ENCODE measurements around the gene PAPLN. TPM values are rescaled to one million over a fixed set of nuclear protein-coding genes. Genes with fewer than 3 reads are reported as not detected.

The PAPLN gene
- total RNA-seq, 5 donors from 2014 or later (not counting 1 experiment from before 2014, with no cell fraction given) = 0.14 to 1.0 (median 0.29) TPM; not detected in 1

GRCh38 chr14:73286598-73286997 lies 49.3 kb downstream of the PAPLN start:
- H3K27me3 Mint-ChIP-seq = no peaks in the 10 kb centered on the region
- Histone ChIP-seq H3K4me1 (ENCODE audit: control insufficient read depth in 1 of 2, extremely low read depth in 1 of 2, insufficient read depth in 2 of 2, low read length in 2 of 2) (no peaks in the 10 kb centered on the region), H3K36me3 (ENCODE audit: control insufficient read depth in 2 of 2, extremely low read depth in 1 of 2, insufficient read depth in 1 of 2, low read length in 1 of 2) (peaks cover 11 to 43% of the 10 kb centered on the region in 2 donors), H3K27me3 (replicated peaks in 1 of 2; ENCODE audit: control insufficient read depth in 2 of 2, extremely low read depth in 1 of 2, insufficient read depth in 2 of 2, low read length in 1 of 2) (no peaks in the 10 kb centered on the region), H3K4me3 (ENCODE audit: control insufficient read depth in 1 of 2, extremely low read depth in 1 of 2, low read length in 1 of 2) (no peak overlapping the region), H3K27ac (ENCODE audit: low read length) (no peak overlapping the region), H3K9me3 (no peaks in the 10 kb centered on the region)
- ChIA-PET POLR2A (no interaction called here), CTCF (interaction anchor here in 1 of 2 donors (0.6 kb wide), 1 partner anchor 281 kb away, joined by 3 read pairs; no protein-coding TSS in a partner anchor)
- peaks cover 6 to 17% (median 12%) of the 10 kb centered on the region in 3 donors for H3K4me1 Mint-ChIP-seq
- DNase-seq = no peak
- no CpG with 5 or more reads among the region's 2 CpGs for WGBS (ENCODE audit: insufficient coverage)
- peaks cover 40% of the 10 kb centered on the region for H3K36me3 Mint-ChIP-seq
- no peak for ATAC-seq (replicated peaks in 1 of 4)
- H3K4me3 Mint-ChIP-seq = no peak overlapping the region
- no peaks in the 10 kb centered on the region for H3K9me3 Mint-ChIP-seq
- no peak overlapping the region for H3K27ac Mint-ChIP-seq

DNA sequence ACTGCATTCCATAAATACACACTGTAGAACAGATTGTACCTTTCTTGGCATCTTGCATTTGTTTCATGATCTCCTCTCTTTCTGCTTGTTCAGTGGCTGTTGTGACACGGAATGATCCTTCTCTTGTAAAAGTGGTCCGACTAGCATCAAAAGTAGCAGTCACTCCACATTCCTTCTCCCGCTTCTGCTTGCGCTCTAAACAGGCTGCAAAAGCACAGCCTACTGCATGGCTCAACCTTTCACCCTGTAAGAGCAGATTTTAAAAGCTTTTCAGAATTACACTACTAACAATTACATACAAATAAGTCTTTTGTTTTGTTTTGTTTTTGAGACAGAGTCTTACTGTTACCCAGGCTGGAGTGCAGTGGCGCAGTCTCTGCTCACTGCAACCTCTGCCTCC lies 49.8 kb downstream of the PAPLN start:
- H3K4me1 Mint-ChIP-seq = peaks cover 2 to 14% (median 10%) of the 10 kb centered on the region in 3 donors
- WGBS (ENCODE audit: insufficient coverage) = 97% methylated on average over 3 of the region's 5 CpGs
- ChIA-PET CTCF (interaction anchor here in 1 of 2 donors (0.6 kb wide), 1 partner anchor 281 kb away, joined by 3 read pairs; no protein-coding TSS in a partner anchor), POLR2A (no interaction called here)
- DNase-seq (no peak), ATAC-seq (replicated peaks in 1 of 4) (no peak)
- peaks cover 39% of the 10 kb centered on the region for H3K36me3 Mint-ChIP-seq
- no peaks in the 10 kb centered on the region for H3K27me3 ChIP-seq (replicated peaks in 1 of 2; ENCODE audit: control insufficient read depth in 2 of 2, extremely low read depth in 1 of 2, insufficient read depth in 2 of 2, low read length in 1 of 2)
- H3K9me3 ChIP-seq = no peaks in the 10 kb centered on the region
- H3K4me3 Mint-ChIP-seq = no peak overlapping the region
- no peaks in the 10 kb centered on the region for H3K9me3 Mint-ChIP-seq
- no peak overlapping the region for H3K27ac Mint-ChIP-seq
- H3K4me3 ChIP-seq (ENCODE audit: control insufficient read depth in 1 of 2, extremely low read depth in 1 of 2, low read length in 1 of 2) = no peak overlapping the region
- no peaks in the 10 kb centered on the region for H3K27me3 Mint-ChIP-seq
- H3K36me3 ChIP-seq (ENCODE audit: control insufficient read depth in 2 of 2, extremely low read depth in 1 of 2, insufficient read depth in 1 of 2, low read length in 1 of 2) = peaks cover 11 to 38% of the 10 kb centered on the region in 2 donors
- H3K4me1 ChIP-seq (ENCODE audit: control insufficient read depth in 1 of 2, extremely low read depth in 1 of 2, insufficient read depth in 2 of 2, low read length in 2 of 2) = no peaks in the 10 kb centered on the region
- no peak overlapping the region for H3K27ac ChIP-seq (ENCODE audit: low read length)

- peaks cover 0 to 9% (median 9%) of the 10 kb centered on the region in 3 donors for H3K4me1 Mint-ChIP-seq
Measured at GRCh38 chr14:73289308-73289707, 52.0 kb downstream of the PAPLN start.

GRCh38 chr14:73289729-73290128 lies 52.4 kb downstream of the PAPLN start:
- Mint-ChIP-seq H3K27ac (no peak overlapping the region), H3K27me3 (no peaks in the 10 kb centered on the region), H3K4me3 (no peak overlapping the region), H3K4me1 (peaks cover 0 to 9% (median 9%) of the 10 kb centered on the region in 3 donors), H3K9me3 (no peaks in the 10 kb centered on the region), H3K36me3 (peaks cover 34% of the 10 kb centered on the region)
- no peak for ATAC-seq (replicated peaks in 1 of 4)
- H3K4me3 ChIP-seq (ENCODE audit: control insufficient read depth in 1 of 2, extremely low read depth in 1 of 2, low read length in 1 of 2) = no peak overlapping the region
- CTCF ChIA-PET = no interaction called here
- no peaks in the 10 kb centered on the region for H3K9me3 ChIP-seq
- no peaks in the 10 kb centered on the region for H3K27me3 ChIP-seq (replicated peaks in 1 of 2; ENCODE audit: control insufficient read depth in 2 of 2, extremely low read depth in 1 of 2, insufficient read depth in 2 of 2, low read length in 1 of 2)
- no peak overlapping the region for H3K27ac ChIP-seq (ENCODE audit: low read length)
- 45% methylated on average over 2 of the region's 3 CpGs for WGBS (ENCODE audit: insufficient coverage)
- DNase-seq = no peak
- H3K4me1 ChIP-seq (ENCODE audit: control insufficient read depth in 1 of 2, extremely low read depth in 1 of 2, insufficient read depth in 2 of 2, low read length in 2 of 2) = no peaks in the 10 kb centered on the region
- peaks cover 5 to 29% of the 10 kb centered on the region in 2 donors for H3K36me3 ChIP-seq (ENCODE audit: control insufficient read depth in 2 of 2, extremely low read depth in 1 of 2, insufficient read depth in 1 of 2, low read length in 1 of 2)
- POLR2A ChIA-PET = interaction anchor here in 1 of 2 donors (0.6 to 0.9 kb wide), 2 partner anchors 39 to 137 kb away, joined by 3 to 4 read pairs; no protein-coding TSS in a partner anchor

More at GRCh38 chr14:73289308-73289707, 52.0 kb downstream of the PAPLN start:
- H3K9me3 Mint-ChIP-seq = no peaks in the 10 kb centered on the region
- no CpG with 5 or more reads among the region's 3 CpGs for WGBS (ENCODE audit: insufficient coverage)
- H3K27me3 Mint-ChIP-seq = no peaks in the 10 kb centered on the region
- ATAC-seq (replicated peaks in 1 of 4) (no peak), DNase-seq (no peak)
- Histone ChIP-seq H3K9me3 (no peaks in the 10 kb centered on the region), H3K4me3 (ENCODE audit: control insufficient read depth in 1 of 2, extremely low read depth in 1 of 2, low read length in 1 of 2) (no peak overlapping the region), H3K36me3 (ENCODE audit: control insufficient read depth in 2 of 2, extremely low read depth in 1 of 2, insufficient read depth in 1 of 2, low read length in 1 of 2) (peaks cover 5 to 29% of the 10 kb centered on the region in 2 donors), H3K4me1 (ENCODE audit: control insufficient read depth in 1 of 2, extremely low read depth in 1 of 2, insufficient read depth in 2 of 2, low read length in 2 of 2) (no peaks in the 10 kb centered on the region), H3K27me3 (replicated peaks in 1 of 2; ENCODE audit: control insufficient read depth in 2 of 2, extremely low read depth in 1 of 2, insufficient read depth in 2 of 2, low read length in 1 of 2) (no peaks in the 10 kb centered on the region), H3K27ac (ENCODE audit: low read length) (no peak overlapping the region)
- H3K36me3 Mint-ChIP-seq = peaks cover 36% of the 10 kb centered on the region
- ChIA-PET CTCF (no interaction called here), POLR2A (interaction anchor here in 1 of 2 donors (0.6 kb wide), 1 partner anchor 137 kb away, joined by 3 read pairs; no protein-coding TSS in a partner anchor)
- H3K4me3 Mint-ChIP-seq = no peak overlapping the region
- H3K27ac Mint-ChIP-seq = no peak overlapping the region

DNA sequence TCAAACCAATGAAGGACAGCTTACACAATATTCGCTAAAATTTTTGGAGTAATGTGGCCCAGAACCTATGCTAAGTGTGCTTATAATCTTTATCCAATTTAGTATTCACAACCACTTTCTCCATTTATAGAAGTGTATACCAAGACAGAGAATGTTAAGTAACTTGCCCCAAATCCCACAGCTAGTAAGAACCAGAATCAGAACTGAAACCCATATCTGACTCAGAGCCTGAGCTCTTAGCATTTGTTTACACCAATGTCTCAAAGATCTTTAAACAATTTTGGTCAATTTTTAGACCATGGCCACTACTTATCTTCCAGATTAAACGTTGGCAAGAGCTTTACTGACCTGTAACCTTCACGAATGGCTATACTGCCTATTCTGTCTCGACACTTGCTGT lies 53.0 kb downstream of the PAPLN start:
- Mint-ChIP-seq H3K27ac (no peak overlapping the region), H3K4me3 (no peak overlapping the region), H3K36me3 (peaks cover 34% of the 10 kb centered on the region), H3K27me3 (no peaks in the 10 kb centered on the region), H3K9me3 (no peaks in the 10 kb centered on the region), H3K4me1 (peaks cover 0 to 9% (median 9%) of the 10 kb centered on the region in 3 donors)
- no peak overlapping the region for H3K4me3 ChIP-seq (ENCODE audit: control insufficient read depth in 1 of 2, extremely low read depth in 1 of 2, low read length in 1 of 2)
- ChIA-PET CTCF (no interaction called here), POLR2A (interaction anchor here in 1 of 2 donors (0.9 kb wide), 1 partner anchor 39 kb away, joined by 4 read pairs; no protein-coding TSS in a partner anchor)
- ATAC-seq (replicated peaks in 1 of 4) (no peak), DNase-seq (no peak)
- H3K27ac ChIP-seq (ENCODE audit: low read length) = no peak overlapping the region
- no peaks in the 10 kb centered on the region for H3K27me3 ChIP-seq (replicated peaks in 1 of 2; ENCODE audit: control insufficient read depth in 2 of 2, extremely low read depth in 1 of 2, insufficient read depth in 2 of 2, low read length in 1 of 2)
- 70% methylated on average over 2 of the region's 4 CpGs for WGBS (ENCODE audit: insufficient coverage)
- H3K4me1 ChIP-seq (ENCODE audit: control insufficient read depth in 1 of 2, extremely low read depth in 1 of 2, insufficient read depth in 2 of 2, low read length in 2 of 2) = no peaks in the 10 kb centered on the region
- H3K9me3 ChIP-seq = no peaks in the 10 kb centered on the region
- peaks cover 5 to 26% of the 10 kb centered on the region in 2 donors for H3K36me3 ChIP-seq (ENCODE audit: control insufficient read depth in 2 of 2, extremely low read depth in 1 of 2, insufficient read depth in 1 of 2, low read length in 1 of 2)

DNA sequence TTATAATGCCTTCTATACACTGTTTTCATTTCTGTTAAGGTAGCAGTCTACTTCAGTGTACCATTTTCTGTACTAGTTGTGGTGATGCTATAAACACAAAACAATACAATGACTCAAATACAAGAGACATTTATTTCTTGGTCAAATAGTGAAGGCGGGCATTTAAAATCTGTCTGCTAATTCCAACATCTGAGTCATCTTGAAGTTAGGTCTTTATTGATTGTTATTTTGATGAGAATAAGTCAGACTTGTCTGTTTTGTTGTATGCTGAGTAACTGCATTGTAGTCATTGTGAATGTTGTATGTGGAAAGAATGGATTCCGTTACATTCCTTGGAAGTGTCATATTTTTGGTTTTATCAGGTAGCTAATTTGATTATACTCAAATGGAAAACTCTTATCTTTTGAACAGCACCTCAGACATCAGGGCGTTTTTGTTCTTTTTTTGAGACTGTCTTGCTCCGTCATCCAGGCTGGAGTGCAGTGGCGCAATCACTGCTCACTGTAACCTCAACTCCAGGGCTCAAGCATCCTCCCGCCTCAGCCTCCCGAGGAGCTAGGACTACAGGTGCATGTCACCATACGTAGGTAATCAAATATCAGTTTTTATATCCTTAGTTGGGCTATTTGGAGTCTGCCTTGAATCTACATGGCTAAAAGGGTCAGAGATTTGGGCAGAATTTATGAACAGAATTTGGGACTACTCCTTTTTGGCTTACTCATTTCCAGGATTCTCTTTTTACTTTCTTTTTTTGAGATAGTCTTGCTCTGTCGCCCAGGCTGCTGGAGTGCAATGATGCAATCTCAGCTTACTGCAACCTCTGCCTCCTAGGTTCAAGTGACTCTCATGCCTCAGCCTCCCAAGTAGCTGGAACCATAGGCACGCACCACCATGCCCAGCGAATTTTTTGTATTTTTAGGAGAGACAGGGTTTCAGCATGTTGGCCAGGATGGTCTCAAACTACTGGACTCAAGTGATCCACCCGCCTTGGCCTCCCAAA lies 56.8 kb downstream of the PAPLN start:
- H3K27me3 ChIP-seq (replicated peaks in 1 of 2; ENCODE audit: control insufficient read depth in 2 of 2, extremely low read depth in 1 of 2, insufficient read depth in 2 of 2, low read length in 1 of 2) = no peaks in the 10 kb centered on the region
- ChIA-PET CTCF (interaction anchor here (0.5 to 2.5 kb wide), 11 partner anchors 8 to 531 kb away, joined by 3 to 83 read pairs (median 4); partner anchors contain the start of genes NUMB (in 1 of the 2) and RIOX1 (in 1 of the 2)), POLR2A (interaction anchor here (0.6 kb wide), 2 partner anchors 102 to 1013 kb away, joined by 3 read pairs; no protein-coding TSS in a partner anchor)
- DNase-seq = no peak
- Mint-ChIP-seq H3K27ac (no peak overlapping the region), H3K27me3 (no peaks in the 10 kb centered on the region), H3K9me3 (no peaks in the 10 kb centered on the region), H3K36me3 (peaks cover 25% of the 10 kb centered on the region), H3K4me3 (no peak overlapping the region), H3K4me1 (peaks cover 0 to 9% (median 9%) of the 10 kb centered on the region in 3 donors)
- WGBS (ENCODE audit: insufficient coverage) = 93% methylated on average over 5 of the region's 12 CpGs
- H3K36me3 ChIP-seq (ENCODE audit: control insufficient read depth in 2 of 2, extremely low read depth in 1 of 2, insufficient read depth in 1 of 2, low read length in 1 of 2) = peaks cover 5 to 13% of the 10 kb centered on the region in 2 donors
- no peak for ATAC-seq (replicated peaks in 1 of 4)
- no peaks in the 10 kb centered on the region for H3K4me1 ChIP-seq (ENCODE audit: control insufficient read depth in 1 of 2, extremely low read depth in 1 of 2, insufficient read depth in 2 of 2, low read length in 2 of 2)
- H3K4me3 ChIP-seq (ENCODE audit: control insufficient read depth in 1 of 2, extremely low read depth in 1 of 2, low read length in 1 of 2) = no peak overlapping the region
- H3K27ac ChIP-seq (ENCODE audit: low read length) = no peak overlapping the region
- H3K9me3 ChIP-seq = no peaks in the 10 kb centered on the region

Data from T-cell (primary cell).